Esophagus (tissue), 2 donors: Measurements from ENCODE around the gene HYI. TPM values are rescaled to one million over a fixed set of nuclear protein-coding genes. Genes with fewer than 3 reads are reported as not detected.

Experiments used
- H3K27ac ChIP-seq, 2 donors: one replicate each; pipeline ENCODE4 v1.5.1; 2013; ENCODE audit warnings: low read depth in 2 of 2, mild to moderate bottlenecking in 2 of 2, inconsistent platforms in 1 of 2, low read length in 1 of 2, moderate library complexity in 1 of 2
- H3K27me3 ChIP-seq, 2 donors: one replicate each; pipeline ENCODE4 v1.6.1; 2013; ENCODE audit warnings: low read length in 2 of 2, control low read depth in 1 of 2, mild to moderate bottlenecking in 1 of 2; ENCODE audit not compliant: insufficient read depth in 2 of 2, control insufficient read depth in 1 of 2
- H3K36me3 ChIP-seq, 2 donors: one replicate each; pipeline ENCODE4 v1.6.1; 2013; ENCODE audit warnings: low read length in 1 of 2; ENCODE audit not compliant: control insufficient read depth in 2 of 2, insufficient read depth in 2 of 2
- H3K4me1 ChIP-seq, 2 donors: one replicate each; pipeline ENCODE4 v1.6.1; 2013; ENCODE audit warnings: low read length in 1 of 2; ENCODE audit not compliant: control insufficient read depth in 2 of 2, insufficient read depth in 2 of 2
- H3K4me3 ChIP-seq, 2 donors: one replicate each; pipeline ENCODE4 v1.5.1; 2013; ENCODE audit warnings: low read length in 2 of 2, mild to moderate bottlenecking in 2 of 2, low read depth in 1 of 2, moderate library complexity in 1 of 2
- H3K9me3 ChIP-seq, 2 donors: one replicate each; pipeline ENCODE4 v1.6.1; 2013; ENCODE audit warnings: mild to moderate bottlenecking in 2 of 2, low read depth in 1 of 2, low read length in 1 of 2, moderate library complexity in 1 of 2; ENCODE audit not compliant: control insufficient read depth in 2 of 2, insufficient read depth in 1 of 2
- WGBS, 2 donors: extraction: QIAGEN DNeasy Blood & Tissue Kit; methylation state at CpG; one replicate each; pipeline ENCODE4 v1.1.7; 2013; 5-methylcytosine and 5-hydroxymethylcytosine counted together
- polyA plus RNA-seq, 2 donors: library from polyadenylated mRNA; stranded (reverse); fragments of 200-250 nt; gene quantifications; one replicate each; pipeline ENCODE4 v1.2.3, GENCODE V29; 2013
- donor health status: healthy with polysubstance abuse.
- donor health status: Bipolar disorder and iron deficiency.

Gene HYI
- polyA plus RNA-seq, 2 donors = 22.8 to 27.4 TPM

GRCh38 chr1:43410571-43410970 is 43.2 kb downstream of the HYI start:
- H3K27me3 ChIP-seq = no peaks in the 10 kb centered on the region
- H3K27ac ChIP-seq = no peak overlapping the region
- H3K4me3 ChIP-seq = no peak overlapping the region
- peaks cover 5 to 19% of the 10 kb centered on the region in 2 donors for H3K36me3 ChIP-seq
- 70 to 83% methylated on average over 3 of the region's 3 CpGs for WGBS, 2 donors
- no peaks in the 10 kb centered on the region for H3K9me3 ChIP-seq
- H3K4me1 ChIP-seq = no peaks in the 10 kb centered on the region

- Histone ChIP-seq H3K4me3 (no peak overlapping the region), H3K9me3 (no peaks in the 10 kb centered on the region), H3K4me1 (no peaks in the 10 kb centered on the region), H3K27ac (no peak overlapping the region), H3K36me3 (peaks cover 14 to 21% of the 10 kb centered on the region in 2 donors), H3K27me3 (no peaks in the 10 kb centered on the region)
- WGBS, 2 donors = 88 to 94% methylated on average over 2 of the region's 2 CpGs
Measured at GRCh38 chr1:43405876-43406234, 47.9 kb downstream of the HYI start.

- WGBS, 2 donors = 84 to 92% methylated on average over 6 of the region's 6 CpGs
- no peak overlapping the region for H3K4me3 ChIP-seq
- peaks cover 13 to 21% of the 10 kb centered on the region in 2 donors for H3K36me3 ChIP-seq
- no peaks in the 10 kb centered on the region for H3K4me1 ChIP-seq
- H3K27ac ChIP-seq = no peak overlapping the region
- no peaks in the 10 kb centered on the region for H3K27me3 ChIP-seq
- H3K9me3 ChIP-seq = no peaks in the 10 kb centered on the region
Measured at GRCh38 chr1:43405219-43405875, 48.4 kb downstream of the HYI start.

- 98% methylated on average over 6 of the region's 6 CpGs for WGBS, 2 donors
- H3K36me3 ChIP-seq = peaks cover 13 to 21% of the 10 kb centered on the region in 2 donors
- no peaks in the 10 kb centered on the region for H3K4me1 ChIP-seq
- no peak overlapping the region for H3K27ac ChIP-seq
- no peaks in the 10 kb centered on the region for H3K27me3 ChIP-seq
- no peaks in the 10 kb centered on the region for H3K9me3 ChIP-seq
- no peak overlapping the region for H3K4me3 ChIP-seq
Measured at GRCh38 chr1:43404353-43404752, 49.4 kb downstream of the HYI start.

- H3K27ac ChIP-seq = no peak overlapping the region
- H3K27me3 ChIP-seq = no peaks in the 10 kb centered on the region
- WGBS, 2 donors = 81 to 85% methylated on average over 6 of the region's 6 CpGs
- H3K36me3 ChIP-seq = peaks cover 13 to 19% of the 10 kb centered on the region in 2 donors
- no peaks in the 10 kb centered on the region for H3K9me3 ChIP-seq
- H3K4me1 ChIP-seq = no peaks in the 10 kb centered on the region
- no peak overlapping the region for H3K4me3 ChIP-seq
Measured at GRCh38 chr1:43402089-43402865, 51.5 kb downstream of the HYI start.

Other genes starting within 250 kb of the HYI start
- gene TMEM125, start 183.9 kb downstream of the HYI start, polyA plus RNA-seq = 10 to 100 TPM; 10.9 to 11.7 TPM
- gene C1orf210, start 168.3 kb downstream of the HYI start, polyA plus RNA-seq = 10 to 100 TPM in 1 of 2 donors, 1 to 10 TPM in 1; 9.1 to 16.7 TPM
- 1 to 10 TPM; 4.2 to 4.7 TPM for gene TIE1, start 152.9 kb downstream of the HYI start, polyA plus RNA-seq
- gene MPL, start 116.1 kb downstream of the HYI start, polyA plus RNA-seq = under 1 TPM in 1 of 2 donors, not detected in 1; 0.06 TPM
- gene CDC20, start 95.0 kb downstream of the HYI start, polyA plus RNA-seq = 10 to 100 TPM; 33.1 to 42.8 TPM
- gene ELOVL1, start 85.9 kb downstream of the HYI start, polyA plus RNA-seq = 100 to 1,000 TPM; 123 to 264 TPM
- gene MED8, start 64.1 kb downstream of the HYI start, polyA plus RNA-seq = 10 to 100 TPM; 32.3 to 50.1 TPM
- 10 to 100 TPM in 1 of 2 donors, 1 to 10 TPM in 1; 9.8 to 39.3 TPM for gene SZT2, start 64.0 kb downstream of the HYI start, polyA plus RNA-seq
- gene PTPRF, start 77.0 kb upstream of the HYI start, polyA plus RNA-seq = 10 to 100 TPM; 62.7 to 69.9 TPM
- gene KDM4A, start 196.2 kb upstream of the HYI start, polyA plus RNA-seq = 1 to 10 TPM; 9.0 to 9.6 TPM